HUES64 (cell line): ENCODE results near the gene PTCRA.
A peak's percentile ranks its signal among the peaks of the same experiment; 100 is the strongest.

Source experiments
- H3K27ac ChIP-seq: 2 replicates; pipeline ENCODE4 v1.7.0; 2013; ENCODE audit warnings: low read depth, low read length, inconsistent platforms
- H3K27me3 ChIP-seq: 2 replicates; pipeline ENCODE4 v1.6.1; 2013; ENCODE audit warnings: mild to moderate bottlenecking, low read length; ENCODE audit not compliant: insufficient read depth
- H3K36me3 ChIP-seq: 2 replicates; pipeline ENCODE4 v1.6.1; 2013; ENCODE audit warnings: mild to moderate bottlenecking, low read length; ENCODE audit not compliant: insufficient read depth
- H3K4me1 ChIP-seq: 2 replicates; pipeline ENCODE4 v1.6.1; 2013; ENCODE audit warnings: mild to moderate bottlenecking, low read length, moderate library complexity; ENCODE audit not compliant: insufficient read depth
- H3K4me3 ChIP-seq: 2 replicates; pipeline ENCODE4 v1.5.1; 2013; ENCODE audit warnings: mild to moderate bottlenecking, low read length, moderate library complexity
- H3K9ac ChIP-seq: 2 replicates; pipeline ENCODE4 v1.6.1; 2013; ENCODE audit warnings: mild to moderate bottlenecking, low read depth, low read length
- H3K9me3 ChIP-seq: 2 replicates; pipeline ENCODE4 v1.6.1; 2013; ENCODE audit warnings: low read depth, low read length; ENCODE audit not compliant: insufficient read depth
- WGBS: fragments of 150-250, 120-280 bp; methylation state at CpG from one replicate; pipeline ENCODE4 v1.1.7; 2013; ENCODE audit warnings: missing lambda C conversion rate; 5-methylcytosine and 5-hydroxymethylcytosine counted together

The PTCRA gene

DNA sequence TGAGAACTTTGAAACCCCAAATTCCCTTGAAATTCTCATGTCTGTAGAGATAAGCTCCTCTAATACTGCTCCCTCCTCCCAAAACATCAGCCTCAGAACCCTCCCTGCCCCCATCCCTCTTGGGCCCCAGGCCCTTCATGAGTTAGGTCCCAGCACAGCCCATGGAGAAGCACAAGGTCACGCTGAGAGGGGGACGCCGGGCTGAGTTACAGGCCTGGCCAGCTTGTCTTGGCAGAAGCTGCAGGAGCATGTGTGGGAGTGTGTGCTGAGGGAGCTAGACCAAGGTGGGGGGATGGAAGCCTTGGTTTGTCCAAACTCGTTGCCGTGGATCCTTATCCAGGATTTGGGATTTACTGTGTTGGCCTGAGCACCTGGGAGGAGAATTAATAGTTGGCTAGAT is 8.5 kb upstream of the PTCRA start:
- H3K4me1 ChIP-seq = no peaks in the 10 kb centered on the region
- 82% methylated on average over 5 of the region's 5 CpGs for WGBS
- no peak overlapping the region for H3K27ac ChIP-seq
- no peaks in the 10 kb centered on the region for H3K9me3 ChIP-seq
- no peak overlapping the region for H3K9ac ChIP-seq
- H3K36me3 ChIP-seq = no peaks in the 10 kb centered on the region
- H3K27me3 ChIP-seq = no peaks in the 10 kb centered on the region
- H3K4me3 ChIP-seq = no peak overlapping the region

DNA sequence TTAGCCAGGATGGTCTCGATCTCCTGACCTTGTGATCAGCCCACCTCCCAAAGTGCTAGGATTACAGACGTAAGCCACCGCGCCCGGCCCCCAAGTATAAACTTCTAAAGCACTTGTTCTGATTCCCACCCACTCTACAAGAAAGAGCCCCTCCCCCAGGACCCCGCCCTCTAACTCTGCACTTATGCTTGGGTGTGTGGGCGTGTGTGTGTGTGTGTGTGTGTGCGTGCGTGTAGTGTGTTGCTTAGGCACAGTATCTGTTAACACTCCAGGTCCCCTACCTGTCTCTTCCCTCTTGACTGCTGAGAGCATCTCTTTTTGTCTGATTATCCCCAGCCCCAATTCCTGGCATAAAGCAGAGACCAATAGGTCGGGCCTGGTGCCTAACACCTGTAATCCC is 6.0 kb upstream of the PTCRA start:
- H3K36me3 ChIP-seq = no peaks in the 10 kb centered on the region
- WGBS = 94% methylated on average over 6 of the region's 10 CpGs
- H3K27ac ChIP-seq = no peak overlapping the region

DNA sequence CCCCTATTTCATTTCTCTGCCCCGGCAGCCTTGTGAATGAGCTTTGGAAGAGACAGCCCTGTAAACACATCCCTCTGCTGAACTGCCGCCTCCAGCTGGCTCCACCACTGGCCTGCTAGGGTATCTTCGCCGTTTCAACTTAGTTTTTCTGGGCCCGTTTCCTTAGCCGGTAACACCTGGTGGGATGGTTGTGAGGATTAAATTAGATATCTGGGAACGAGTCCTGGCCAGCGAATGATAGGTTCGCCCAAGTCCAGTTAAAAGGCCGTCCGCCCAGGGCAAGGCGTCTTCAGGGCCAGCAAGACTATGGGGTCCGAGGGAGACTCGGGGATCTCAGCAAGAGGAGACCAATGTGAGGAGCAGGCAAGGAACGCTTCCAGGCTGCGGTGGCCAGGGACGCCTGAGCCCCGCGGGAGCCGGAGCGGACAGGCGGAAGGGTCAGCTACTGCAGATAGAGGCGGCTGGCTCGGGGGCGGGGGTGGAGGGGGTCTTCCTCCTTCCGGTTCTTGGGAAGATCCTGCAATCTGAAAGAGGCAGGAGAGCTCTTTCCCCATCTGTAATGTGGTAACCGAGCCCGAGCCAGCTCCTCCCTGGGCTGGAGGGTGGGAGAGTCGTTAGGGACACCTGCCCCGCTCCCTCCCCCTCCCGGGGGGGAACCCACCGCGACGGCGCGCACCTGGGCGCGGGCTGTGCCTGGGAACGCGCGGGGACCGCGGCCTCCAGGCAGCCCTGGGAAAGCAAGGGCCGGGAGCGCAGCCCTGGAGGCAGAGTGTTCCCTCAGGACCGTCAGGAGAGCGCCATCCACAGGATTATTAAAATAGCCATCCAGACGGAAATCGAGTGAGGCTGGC is 4.5 kb upstream of the PTCRA start:
- WGBS = 2% methylated on average over 49 of the region's 49 CpGs
- Histone ChIP-seq H3K9ac (peak overlapping the region; percentile 61), H3K27ac (peak overlapping the region; percentile 89; the same call in 1 of the 2 replicates), H3K27me3 (no peaks in the 10 kb centered on the region), H3K4me1 (no peaks in the 10 kb centered on the region), H3K9me3 (no peaks in the 10 kb centered on the region), H3K36me3 (no peaks in the 10 kb centered on the region), H3K4me3 (peak overlapping the region; percentile 68)

More for the DNA sequence above, 6.0 kb upstream of the PTCRA start:
- Histone ChIP-seq H3K9ac (no peak overlapping the region), H3K4me3 (no peak overlapping the region), H3K4me1 (no peaks in the 10 kb centered on the region), H3K9me3 (no peaks in the 10 kb centered on the region), H3K27me3 (no peaks in the 10 kb centered on the region)

DNA sequence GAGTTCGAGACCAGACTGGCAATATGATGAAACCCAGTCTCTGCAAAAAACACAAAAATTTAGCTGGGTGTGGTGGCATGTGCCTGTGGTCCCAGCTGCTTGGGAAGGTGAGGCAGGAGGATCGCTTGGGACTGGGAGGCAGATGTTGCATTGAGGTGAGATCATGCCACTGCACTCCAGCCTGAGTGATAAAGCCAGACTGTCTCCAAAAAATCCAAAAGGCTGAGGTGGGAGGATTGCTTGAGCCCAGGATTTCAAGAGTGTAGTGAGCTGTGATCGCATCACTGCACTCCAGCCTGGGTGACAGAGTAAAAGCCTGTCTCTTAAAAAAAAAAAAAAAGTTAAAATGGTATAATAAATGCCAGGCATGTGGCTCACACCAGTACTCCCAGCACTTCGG is 1.3 kb upstream of the PTCRA start:
- no peak overlapping the region for H3K4me3 ChIP-seq
- no peak overlapping the region for H3K27ac ChIP-seq
- H3K9me3 ChIP-seq = no peaks in the 10 kb centered on the region
- no peak overlapping the region for H3K9ac ChIP-seq
- 87% methylated on average over 4 of the region's 4 CpGs for WGBS
- H3K4me1 ChIP-seq = no peaks in the 10 kb centered on the region
- H3K27me3 ChIP-seq = no peaks in the 10 kb centered on the region
- no peaks in the 10 kb centered on the region for H3K36me3 ChIP-seq

DNA sequence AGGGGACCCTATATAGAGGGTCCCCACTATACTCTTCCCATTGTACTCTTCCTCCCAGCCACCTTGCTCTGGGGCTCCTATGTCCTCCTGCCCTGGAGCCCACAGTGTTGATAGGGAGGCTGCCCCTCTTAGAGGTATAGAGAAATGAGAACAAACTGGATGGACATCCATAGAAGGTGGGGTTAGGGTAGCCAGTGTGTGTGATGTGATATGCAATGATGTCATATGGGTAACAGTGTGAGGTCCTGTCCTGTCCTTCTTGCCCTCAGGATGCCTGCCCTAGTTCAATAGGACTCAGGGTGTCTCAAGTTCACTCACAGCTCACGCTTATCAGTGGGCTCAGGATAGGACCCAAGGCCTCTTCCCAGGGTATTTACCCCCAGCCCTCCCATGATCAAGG is 435 bp downstream of the PTCRA start:
- H3K27ac ChIP-seq = no peak overlapping the region
- no peaks in the 10 kb centered on the region for H3K9me3 ChIP-seq
- no peak overlapping the region for H3K4me3 ChIP-seq
- H3K27me3 ChIP-seq = no peaks in the 10 kb centered on the region
- H3K9ac ChIP-seq = no peak overlapping the region
- no peaks in the 10 kb centered on the region for H3K4me1 ChIP-seq
- no peaks in the 10 kb centered on the region for H3K36me3 ChIP-seq
- WGBS = 95% methylated on average over 1 of the region's 1 CpG

DNA sequence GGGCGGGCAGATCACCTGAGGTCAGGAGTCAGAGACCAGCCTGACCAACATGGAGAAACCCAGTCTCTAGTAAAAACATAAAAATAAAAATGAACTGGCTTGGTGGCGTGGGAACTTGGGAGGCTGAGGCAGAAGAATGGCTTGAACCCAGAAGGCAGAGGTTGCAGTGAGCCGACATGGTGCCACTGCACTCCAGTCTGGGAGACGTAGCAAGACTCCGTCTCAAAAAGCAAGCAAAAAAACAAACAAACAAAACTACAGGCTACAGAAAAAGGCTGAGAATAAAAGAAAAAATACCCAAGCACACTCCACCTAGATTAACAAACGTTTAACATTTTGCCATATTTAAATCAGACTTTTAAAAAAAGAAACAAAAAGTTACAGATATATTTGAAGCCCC is 5.9 kb downstream of the PTCRA start:
- no peaks in the 10 kb centered on the region for H3K27me3 ChIP-seq
- no peak overlapping the region for H3K4me3 ChIP-seq
- no peaks in the 10 kb centered on the region for H3K36me3 ChIP-seq
- no peak overlapping the region for H3K27ac ChIP-seq
- 85% methylated on average over 6 of the region's 6 CpGs for WGBS
- H3K9me3 ChIP-seq = no peaks in the 10 kb centered on the region
- no peaks in the 10 kb centered on the region for H3K4me1 ChIP-seq
- no peak overlapping the region for H3K9ac ChIP-seq

DNA sequence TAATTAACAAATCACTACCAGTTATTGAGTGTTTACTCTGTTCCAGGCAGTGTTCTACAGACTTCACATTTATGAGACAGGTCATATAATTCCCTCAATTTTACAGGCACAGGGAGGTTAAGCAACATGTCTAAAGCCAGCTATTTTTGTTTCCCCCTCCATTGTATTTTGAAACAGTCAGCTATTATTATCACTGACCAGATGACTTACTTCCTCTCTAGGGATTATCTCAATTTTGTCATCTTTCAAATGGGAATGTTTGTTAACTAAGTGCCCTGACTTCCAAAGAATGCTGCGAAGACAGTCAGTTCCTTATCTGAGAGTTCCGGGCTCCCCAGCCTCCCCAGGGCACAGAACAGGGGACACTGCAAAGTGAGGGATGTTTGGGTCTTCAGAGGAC is 7.8 kb downstream of the PTCRA start:
- Histone ChIP-seq H3K4me1 (no peaks in the 10 kb centered on the region), H3K36me3 (no peaks in the 10 kb centered on the region), H3K9ac (no peak overlapping the region), H3K9me3 (no peaks in the 10 kb centered on the region), H3K27ac (no peak overlapping the region), H3K4me3 (no peak overlapping the region), H3K27me3 (no peaks in the 10 kb centered on the region)
- whole genome bisulfite sequencing = 91% methylated on average over 2 of the region's 2 CpGs

DNA sequence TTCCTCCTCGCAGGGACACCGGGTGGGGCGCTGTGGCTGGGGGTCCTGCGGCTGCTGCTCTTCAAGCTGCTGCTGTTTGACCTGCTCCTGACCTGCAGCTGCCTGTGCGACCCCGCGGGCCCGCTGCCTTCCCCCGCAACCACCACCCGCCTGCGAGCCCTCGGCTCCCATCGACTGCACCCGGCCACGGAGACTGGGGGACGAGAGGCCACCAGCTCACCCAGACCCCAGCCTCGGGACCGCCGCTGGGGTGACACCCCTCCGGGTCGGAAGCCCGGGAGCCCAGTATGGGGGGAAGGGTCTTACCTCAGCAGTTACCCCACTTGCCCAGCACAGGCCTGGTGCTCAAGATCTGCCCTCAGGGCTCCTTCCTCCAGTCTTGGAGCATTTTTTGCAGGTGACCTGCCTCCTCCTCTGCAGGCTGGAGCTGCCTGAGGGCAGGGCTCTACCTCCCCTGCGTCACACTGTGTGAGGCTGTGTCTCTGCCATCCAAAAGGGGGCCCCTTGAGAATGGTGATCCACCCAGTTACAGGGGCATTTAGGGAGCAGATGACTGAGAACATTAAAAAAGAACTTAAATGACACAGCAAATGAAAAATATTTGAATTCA is 9.5 kb downstream of the PTCRA start:
- no peak overlapping the region; the same call in 1 of the 2 replicates for H3K27ac ChIP-seq
- H3K9me3 ChIP-seq = no peaks in the 10 kb centered on the region
- no peak overlapping the region; the same call in 1 of the 2 replicates for H3K9ac ChIP-seq
- H3K36me3 ChIP-seq = no peaks in the 10 kb centered on the region
- no peak overlapping the region for H3K4me3 ChIP-seq
- H3K27me3 ChIP-seq = no peaks in the 10 kb centered on the region
- WGBS = 89% methylated on average over 23 of the region's 23 CpGs
- no peaks in the 10 kb centered on the region for H3K4me1 ChIP-seq

DNA sequence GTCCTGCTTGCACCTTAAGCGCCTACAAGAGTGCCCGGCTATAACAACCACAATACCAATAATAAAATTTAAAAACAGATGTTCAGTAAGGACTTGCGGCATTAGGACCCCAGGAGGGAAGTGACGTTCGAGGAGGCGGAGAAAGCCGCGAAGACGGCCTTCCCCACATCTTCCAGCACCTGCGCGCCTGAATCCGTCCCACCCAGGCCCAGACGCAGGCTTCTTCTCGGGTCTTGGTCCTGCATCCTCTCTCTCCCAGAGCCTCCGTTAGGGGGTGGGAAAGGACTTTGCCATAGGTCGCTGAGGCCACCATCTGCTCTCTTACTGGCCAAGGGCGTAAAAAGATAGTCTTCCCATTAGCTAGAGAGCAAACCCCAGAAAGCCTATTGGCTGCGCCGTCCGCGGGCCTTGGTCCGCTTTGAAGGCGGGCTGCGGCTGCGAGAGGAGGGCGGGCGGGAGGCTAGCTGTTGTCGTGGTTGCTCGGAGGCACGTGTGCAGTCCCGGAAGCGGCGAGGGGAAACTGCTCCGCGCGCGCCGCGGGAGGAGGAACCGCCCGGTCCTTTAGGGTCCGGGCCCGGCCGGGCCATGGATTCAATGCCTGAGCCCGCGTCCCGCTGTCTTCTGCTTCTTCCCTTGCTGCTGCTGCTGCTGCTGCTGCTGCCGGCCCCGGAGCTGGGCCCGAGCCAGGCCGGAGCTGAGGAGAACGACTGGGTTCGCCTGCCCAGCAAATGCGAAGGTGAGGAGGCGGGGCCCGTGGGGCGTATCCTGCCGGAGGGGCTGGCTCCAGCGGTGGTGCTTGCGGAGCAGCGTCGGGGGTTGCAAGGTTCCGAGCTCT is 13.3 kb downstream of the PTCRA start, which contains the start of gene CNPY3:
Gene CNPY3 (plus strand): TSS at position 495 of the 835 bp plus-strand sequence. CDS start 91 bp downstream, at position 586.
- H3K9ac ChIP-seq = peak within 1 kb of the TSS; percentile 81
- WGBS = 1% methylated on average over 62 of the region's 63 CpGs
- no peaks in the 10 kb centered on the region for H3K9me3 ChIP-seq
- peak within 1 kb of the TSS; percentile 64 for H3K4me3 ChIP-seq
- no peaks in the 10 kb centered on the region for H3K27me3 ChIP-seq
- H3K27ac ChIP-seq = peak within 1 kb of the TSS; percentile 95
- no peaks in the 10 kb centered on the region for H3K4me1 ChIP-seq
- peaks cover 23% of the 10 kb centered on the region for H3K36me3 ChIP-seq

DNA sequence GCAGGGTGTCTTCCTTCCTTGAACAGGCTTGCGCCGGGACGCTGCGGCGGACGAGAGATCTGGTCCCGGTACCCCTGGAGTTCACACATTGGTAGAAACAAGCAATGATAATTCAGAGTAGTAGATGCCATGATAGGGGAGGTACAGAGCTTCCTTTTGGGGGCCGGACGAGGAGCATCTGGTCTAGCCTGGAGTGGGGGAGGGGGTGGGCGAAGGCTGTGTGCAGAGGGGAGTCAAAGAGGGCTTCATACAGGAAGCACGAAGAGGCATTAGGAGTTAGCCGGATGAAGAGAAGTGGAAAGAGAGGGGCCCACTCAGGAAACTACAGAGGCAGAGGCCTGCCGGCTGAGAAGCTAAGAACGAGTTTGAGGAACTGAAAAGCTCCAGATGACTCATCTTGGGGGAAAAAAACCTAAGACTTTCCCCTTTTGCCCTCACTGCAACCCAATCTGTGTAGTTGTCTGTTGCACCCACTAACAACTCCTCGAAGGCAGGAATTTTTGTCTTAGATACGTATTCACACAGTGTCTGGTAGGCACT is 14.0 kb downstream of the PTCRA start:
- H3K36me3 ChIP-seq = peaks cover 29% of the 10 kb centered on the region
- under 1% methylated on average over 16 of the region's 16 CpGs for WGBS
- H3K9me3 ChIP-seq = no peaks in the 10 kb centered on the region
- no peaks in the 10 kb centered on the region for H3K27me3 ChIP-seq
- peak overlapping the region; percentile 64 for H3K4me3 ChIP-seq
- H3K27ac ChIP-seq = peak overlapping the region; percentile 95
- peak overlapping the region; percentile 81 for H3K9ac ChIP-seq
- H3K4me1 ChIP-seq = no peaks in the 10 kb centered on the region
